ENCODE results near the gene OTOS.

The OTOS gene

GRCh38 chr2:240125742-240126141 lies 14.7 kb downstream of the OTOS start:
- H3K9ac ChIP-seq: no peak overlapping the region
- TF ChIP-seq CTCF (IDR thresholded peaks at IDR 0.05): no peak
- no peak overlapping the region for H3K4me3 ChIP-seq (ENCODE audit: low read depth, low read length)
- no peak overlapping the region for H3K4me2 ChIP-seq (ENCODE audit: low read length)
- no peaks in the 10 kb centered on the region for H3K79me2 ChIP-seq
- no peak overlapping the region for H3K27ac ChIP-seq
- no peaks in the 10 kb centered on the region for H3K9me3 ChIP-seq (ENCODE audit: control insufficient read depth, low read length)
- H2AFZ ChIP-seq: no peak overlapping the region
- no peaks in the 10 kb centered on the region for H3K36me3 ChIP-seq (ENCODE audit: control insufficient read depth, insufficient read depth, low read length)
- H3K4me1 ChIP-seq: no peaks in the 10 kb centered on the region
- H3K27me3 ChIP-seq (ENCODE audit: control insufficient read depth, insufficient read depth, low read length): no peaks in the 10 kb centered on the region

GRCh38 chr2:240124651-240125030 lies 15.8 kb downstream of the OTOS start:
- H3K79me2 ChIP-seq: no peaks in the 10 kb centered on the region
- TF ChIP-seq CTCF (IDR thresholded peaks at IDR 0.05): no peak
- no peak overlapping the region for H3K9ac ChIP-seq
- H3K9me3 ChIP-seq (ENCODE audit: control insufficient read depth, low read length): no peaks in the 10 kb centered on the region
- no peaks in the 10 kb centered on the region for H3K36me3 ChIP-seq (ENCODE audit: control insufficient read depth, insufficient read depth, low read length)
- H3K27me3 ChIP-seq (ENCODE audit: control insufficient read depth, insufficient read depth, low read length): no peaks in the 10 kb centered on the region
- H3K4me2 ChIP-seq (ENCODE audit: low read length): no peak overlapping the region
- no peaks in the 10 kb centered on the region for H3K4me1 ChIP-seq
- no peak overlapping the region for H2AFZ ChIP-seq
- H3K4me3 ChIP-seq (ENCODE audit: low read depth, low read length): no peak overlapping the region
- H3K27ac ChIP-seq: no peak overlapping the region

GRCh38 chr2:240123821-240124650 lies 16.4 kb downstream of the OTOS start:
- H3K9me3 ChIP-seq (ENCODE audit: control insufficient read depth, low read length): no peaks in the 10 kb centered on the region
- H3K9ac ChIP-seq: no peak overlapping the region
- TF ChIP-seq CTCF (IDR thresholded peaks at IDR 0.05): no peak
- no peaks in the 10 kb centered on the region for H3K36me3 ChIP-seq (ENCODE audit: control insufficient read depth, insufficient read depth, low read length)
- H3K4me1 ChIP-seq: no peaks in the 10 kb centered on the region
- no peak overlapping the region for H2AFZ ChIP-seq
- H3K27me3 ChIP-seq (ENCODE audit: control insufficient read depth, insufficient read depth, low read length): no peaks in the 10 kb centered on the region
- no peak overlapping the region for H3K27ac ChIP-seq
- H3K4me3 ChIP-seq (ENCODE audit: low read depth, low read length): no peak overlapping the region
- H3K79me2 ChIP-seq: no peaks in the 10 kb centered on the region
- no peak overlapping the region for H3K4me2 ChIP-seq (ENCODE audit: low read length)

- Histone ChIP-seq H3K9ac (no peak overlapping the region), H3K36me3 (ENCODE audit: control insufficient read depth, insufficient read depth, low read length) (no peaks in the 10 kb centered on the region), H3K4me2 (ENCODE audit: low read length) (no peak overlapping the region), H3K4me1 (no peaks in the 10 kb centered on the region), H3K9me3 (ENCODE audit: control insufficient read depth, low read length) (no peaks in the 10 kb centered on the region), H2AFZ (no peak overlapping the region), H3K79me2 (no peaks in the 10 kb centered on the region), H3K27me3 (ENCODE audit: control insufficient read depth, insufficient read depth, low read length) (no peaks in the 10 kb centered on the region), H3K4me3 (ENCODE audit: low read depth, low read length) (no peak overlapping the region), H3K27ac (no peak overlapping the region)
- TF ChIP-seq CTCF (IDR thresholded peaks at IDR 0.05): no peak
These were observed 18.8 kb downstream of the OTOS start for GRCh38 chr2:240121675-240122074.

GRCh38 chr2:240121190-240121589 lies 19.3 kb downstream of the OTOS start:
- Histone ChIP-seq H3K4me1 (no peaks in the 10 kb centered on the region), H2AFZ (no peak overlapping the region), H3K27me3 (ENCODE audit: control insufficient read depth, insufficient read depth, low read length) (no peaks in the 10 kb centered on the region), H3K9ac (no peak overlapping the region), H3K4me2 (ENCODE audit: low read length) (no peak overlapping the region), H3K79me2 (no peaks in the 10 kb centered on the region), H3K9me3 (ENCODE audit: control insufficient read depth, low read length) (no peaks in the 10 kb centered on the region), H3K36me3 (ENCODE audit: control insufficient read depth, insufficient read depth, low read length) (no peaks in the 10 kb centered on the region), H3K27ac (no peak overlapping the region), H3K4me3 (ENCODE audit: low read depth, low read length) (no peak overlapping the region)
- TF ChIP-seq CTCF (IDR thresholded peaks at IDR 0.05): no peak
